KMS-11 (cell line): Measurements from ENCODE around the gene METTL4.

Experiments
- H2AFZ ChIP-seq: fragments of 200-600 bp; sonication (generic); 2 replicates; pipeline ENCODE4 v1.6.1; 2016; ENCODE audit warnings: antibody characterized with exemption, mixed run types, low read depth
- H3K27ac ChIP-seq: fragments of 200-600 bp; sonication (generic); 2 replicates; pipeline ENCODE4 v1.6.1; 2016; ENCODE audit warnings: mild to moderate bottlenecking, mixed run types
- H3K27me3 ChIP-seq: fragments of 200-600 bp; sonication (generic); 2 replicates; pipeline ENCODE4 v1.6.1; 2017; ENCODE audit warnings: mild to moderate bottlenecking, low read depth, mixed run types, moderate library complexity; ENCODE audit not compliant: insufficient read depth
- H3K36me3 ChIP-seq: fragments of 200-600 bp; sonication (generic); 2 replicates; pipeline ENCODE4 v1.6.1; 2017; ENCODE audit warnings: mild to moderate bottlenecking, mixed run types; ENCODE audit not compliant: insufficient read depth
- H3K4me1 ChIP-seq: fragments of 200-600 bp; sonication (generic); 2 replicates; pipeline ENCODE4 v1.6.1; 2016; ENCODE audit warnings: mild to moderate bottlenecking, low read depth, mixed run types; ENCODE audit not compliant: poor library complexity, severe bottlenecking
- H3K4me2 ChIP-seq: fragments of 200-600 bp; sonication (generic); 2 replicates; pipeline ENCODE4 v1.7.0; 2016; ENCODE audit warnings: mild to moderate bottlenecking, mixed run types
- H3K4me3 ChIP-seq: fragments of 200-600 bp; sonication (generic); IDR thresholded peaks from 2 replicates; pipeline ENCODE4 v1.6.1; 2017; ENCODE audit warnings: low read depth, low read length, mixed read lengths; ENCODE audit not compliant: insufficient read depth
- H3K79me2 ChIP-seq: fragments of 200-600 bp; sonication (generic); 2 replicates; pipeline ENCODE4 v1.6.1; 2016; ENCODE audit warnings: low read depth, mixed run types; ENCODE audit not compliant: insufficient read depth
- H3K9ac ChIP-seq: fragments of 200-600 bp; sonication (generic); 2 replicates; pipeline ENCODE4 v1.6.1; 2016; ENCODE audit warnings: mild to moderate bottlenecking, mixed run types
- H4K20me1 ChIP-seq: fragments of 200-600 bp; sonication (generic); 2 replicates; pipeline ENCODE4 v1.6.1; 2016; ENCODE audit warnings: mild to moderate bottlenecking, mixed run types; ENCODE audit not compliant: insufficient read depth
- TF ChIP-seq, protein P1 (sequence below): fragments of 200-600 bp; sonication (generic); conservative IDR thresholded peaks from 2 replicates; pipeline ENCODE4 v1.6.1; 2017; ENCODE audit warnings: low read depth, mild to moderate bottlenecking, antibody characterized with exemption, low read length, moderate library complexity, mixed read lengths

Gene METTL4

GRCh38 chr18:2571200-2572170 is at the start of gene METTL4, which contains the start of gene NDC80:
Gene METTL4, minus strand, starts transcription at chr18:2571505. Its CDS starts 4,289 bp downstream, at chr18:2567216.
Gene NDC80, plus strand, starts transcription at chr18:2571557. Its CDS starts 1,429 bp downstream, at chr18:2572986.
- peak within 1 kb of the TSS; percentile 85 for H2AFZ ChIP-seq
- H3K4me1 ChIP-seq, result peaks cover 32% of the 10 kb centered on the region
- H3K27ac ChIP-seq, result peak within 1 kb of the TSS; percentile 95
- no peaks in the 10 kb centered on the region for H3K27me3 ChIP-seq
- TF ChIP-seq, protein P1, sequence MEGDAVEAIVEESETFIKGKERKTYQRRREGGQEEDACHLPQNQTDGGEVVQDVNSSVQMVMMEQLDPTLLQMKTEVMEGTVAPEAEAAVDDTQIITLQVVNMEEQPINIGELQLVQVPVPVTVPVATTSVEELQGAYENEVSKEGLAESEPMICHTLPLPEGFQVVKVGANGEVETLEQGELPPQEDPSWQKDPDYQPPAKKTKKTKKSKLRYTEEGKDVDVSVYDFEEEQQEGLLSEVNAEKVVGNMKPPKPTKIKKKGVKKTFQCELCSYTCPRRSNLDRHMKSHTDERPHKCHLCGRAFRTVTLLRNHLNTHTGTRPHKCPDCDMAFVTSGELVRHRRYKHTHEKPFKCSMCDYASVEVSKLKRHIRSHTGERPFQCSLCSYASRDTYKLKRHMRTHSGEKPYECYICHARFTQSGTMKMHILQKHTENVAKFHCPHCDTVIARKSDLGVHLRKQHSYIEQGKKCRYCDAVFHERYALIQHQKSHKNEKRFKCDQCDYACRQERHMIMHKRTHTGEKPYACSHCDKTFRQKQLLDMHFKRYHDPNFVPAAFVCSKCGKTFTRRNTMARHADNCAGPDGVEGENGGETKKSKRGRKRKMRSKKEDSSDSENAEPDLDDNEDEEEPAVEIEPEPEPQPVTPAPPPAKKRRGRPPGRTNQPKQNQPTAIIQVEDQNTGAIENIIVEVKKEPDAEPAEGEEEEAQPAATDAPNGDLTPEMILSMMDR, result no peak
- H3K4me3 ChIP-seq, result peak within 1 kb of the TSS; percentile 82
- H3K9ac ChIP-seq, result peak within 1 kb of the TSS; percentile 97
- peaks cover 57% of the 10 kb centered on the region for H3K79me2 ChIP-seq
- no peaks in the 10 kb centered on the region for H3K36me3 ChIP-seq
- no peaks in the 10 kb centered on the region for H4K20me1 ChIP-seq
- H3K4me2 ChIP-seq, result peak within 1 kb of the TSS; percentile 99

GRCh38 chr18:2618009-2618408 is 46.7 kb upstream of the METTL4 start:
- H3K4me2 ChIP-seq, result no peak overlapping the region
- no peak overlapping the region for H3K27ac ChIP-seq
- no peak overlapping the region for H3K4me3 ChIP-seq

GRCh38 chr18:2617401-2617998 is 46.2 kb upstream of the METTL4 start:
- H3K27me3 ChIP-seq, result no peaks in the 10 kb centered on the region
- H4K20me1 ChIP-seq, result no peaks in the 10 kb centered on the region
- no peak overlapping the region for H2AFZ ChIP-seq
- H3K4me2 ChIP-seq, result no peak overlapping the region
- H3K27ac ChIP-seq, result no peak overlapping the region
- no peak overlapping the region for H3K4me3 ChIP-seq
- TF ChIP-seq, protein P1, result no peak
- no peak overlapping the region for H3K9ac ChIP-seq
- H3K36me3 ChIP-seq, result no peaks in the 10 kb centered on the region
- no peaks in the 10 kb centered on the region for H3K79me2 ChIP-seq
- H3K4me1 ChIP-seq, result no peaks in the 10 kb centered on the region

More at GRCh38 chr18:2618009-2618408, 46.7 kb upstream of the METTL4 start:
- Histone ChIP-seq H3K79me2 (no peaks in the 10 kb centered on the region), H2AFZ (no peak overlapping the region), H4K20me1 (no peaks in the 10 kb centered on the region), H3K9ac (no peak overlapping the region), H3K27me3 (no peaks in the 10 kb centered on the region), H3K36me3 (no peaks in the 10 kb centered on the region), H3K4me1 (no peaks in the 10 kb centered on the region)
- TF ChIP-seq, protein P1, result no peak

DNA sequence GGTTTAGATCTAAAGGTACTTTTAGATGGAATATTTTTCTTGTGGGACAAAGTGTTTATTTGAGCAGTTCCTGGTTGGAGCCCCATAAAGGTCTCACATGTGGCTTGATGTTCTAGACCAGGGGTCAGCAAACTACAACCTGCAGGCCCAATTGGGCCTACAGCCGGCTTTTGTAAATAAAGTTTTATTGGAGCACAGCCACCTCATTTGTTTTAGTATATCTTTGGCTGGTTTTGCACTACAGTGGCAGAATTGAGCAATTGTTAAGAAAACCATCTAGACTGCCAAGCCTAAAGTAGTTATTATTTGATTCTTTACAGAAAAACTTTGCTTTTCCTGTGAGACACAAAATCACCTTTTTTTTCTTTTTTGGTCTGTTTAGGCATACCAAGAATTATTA is 41.7 kb upstream of the METTL4 start:
- no peaks in the 10 kb centered on the region for H3K36me3 ChIP-seq
- H3K9ac ChIP-seq, result no peak overlapping the region

More for the DNA sequence above, 41.7 kb upstream of the METTL4 start:
- TF ChIP-seq, protein P1, result no peak
- Histone ChIP-seq H4K20me1 (no peaks in the 10 kb centered on the region), H3K79me2 (no peaks in the 10 kb centered on the region), H3K4me2 (no peak overlapping the region), H3K4me1 (no peaks in the 10 kb centered on the region), H3K4me3 (no peak overlapping the region), H2AFZ (no peak overlapping the region), H3K27ac (no peak overlapping the region), H3K27me3 (no peaks in the 10 kb centered on the region)
